Measurements from ENCODE around the gene SYT6. TPM values are rescaled to one million over a fixed set of nuclear protein-coding genes. Genes with fewer than 3 reads are reported as not detected.

SYT6 gene
- total and polyA plus RNA-seq, 2 of the 13 experiments (the other 11 are each of a cell fraction or from before 2014, with no cell fraction given), result not detected

DNA sequence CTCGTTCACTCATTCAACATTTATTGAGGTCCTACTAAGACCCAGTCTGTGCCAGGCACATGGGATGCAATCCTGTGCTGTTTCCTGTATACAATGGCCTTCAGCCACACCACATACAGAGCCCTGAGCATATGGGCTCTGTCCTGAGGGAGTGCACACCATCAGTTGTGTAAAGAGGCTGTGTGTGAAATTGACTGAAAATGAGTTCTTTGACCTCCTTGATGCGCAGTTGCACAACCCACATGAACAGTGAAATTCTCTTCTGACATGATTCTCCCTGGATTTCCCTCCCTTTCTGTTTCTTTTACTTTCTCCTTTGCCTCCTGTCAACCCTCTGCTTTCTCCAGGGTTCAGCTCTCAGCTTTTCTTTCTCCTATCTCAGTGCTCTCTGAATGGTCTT, 6.3 kb upstream of the SYT6 start:
- no TSS peak for BruUV-seq (replicated peaks)
- DNase-seq (ENCODE audit: low spot score) (no peak), FAIRE-seq (no peak), ATAC-seq (no peak)
- H3K4me2 ChIP-seq (ENCODE audit: low read depth, low read length), result no peak overlapping the region
- peaks cover 1 to 15% of the 10 kb centered on the region in 2 experiments; a peak in 3 of 5 replicates for H3K27me3 ChIP-seq (ENCODE audit: control insufficient read depth in 1 of 2, insufficient read depth in 2 of 2, low read length in 2 of 2)
- TF ChIP-seq ZNF614 (CRISPR knock-in tag; IDR thresholded peaks at IDR 0.05; ENCODE audit: borderline replicate concordance) (no peak), ZBTB38 (CRISPR knock-in tag; IDR thresholded peaks at IDR 0.05) (no peak), ZNF616 (CRISPR knock-in tag; IDR thresholded peaks at IDR 0.05; ENCODE audit: low read depth) (no peak), ZKSCAN8 (CRISPR knock-in tag; IDR thresholded peaks at IDR 0.05; ENCODE audit: borderline replicate concordance) (no peak), ZNF20 (CRISPR knock-in tag; IDR thresholded peaks at IDR 0.05) (no peak), CENPX (CRISPR knock-in tag; IDR thresholded peaks at IDR 0.05) (no peak), KDM5B (CRISPR knock-in tag; IDR thresholded peaks at IDR 0.05; ENCODE audit: borderline replicate concordance) (no peak), ZNF337 (CRISPR knock-in tag; IDR thresholded peaks at IDR 0.05; ENCODE audit: borderline replicate concordance, low read depth) (no peak)
- 0 out of 2 replicates have a peak, but pooled peaks cover 4% of the 10 kb centered on the region for H3K4me1 ChIP-seq (ENCODE audit: insufficient read depth, low read length)
- no peak overlapping the region for H3K4me3 ChIP-seq (replicated peaks in 1 of 3; ENCODE audit: insufficient read depth in 1 of 3, low read depth in 2 of 3, low read length in 3 of 3)
- WGBS (ENCODE audit: low lambda C conversion rate), result 0% methylated on average over 2 of the region's 2 CpGs
- no peaks in the 10 kb centered on the region for H3K9me3 ChIP-seq (ENCODE audit: low read length)
- H3K9ac ChIP-seq (ENCODE audit: insufficient read depth, low read depth, low read length), result no peak overlapping the region
- intact Hi-C loops (cut with micrococcal nuclease; ENCODE audit: unreplicated experiment), result no loop called here
- no peaks in the 10 kb centered on the region for H4K20me1 ChIP-seq (ENCODE audit: insufficient read depth, low read length)
- no peaks in the 10 kb centered on the region for H3K36me3 ChIP-seq (replicated peaks in 1 of 2; ENCODE audit: control insufficient read depth in 1 of 2, insufficient read depth in 2 of 2, low read length in 2 of 2)
- ChIA-PET CTCF (ENCODE audit: low intra/inter-chr PET ratio, low total read pairs) (no interaction called here), POLR2A (no interaction called here)
- in situ Hi-C loops (cut with HindIII; ENCODE audit: extremely low pct_ligation_motif_present, low pct_unique_long_range_greater_than_20kb), result no loop called here
- no peaks in the 10 kb centered on the region for H3K79me2 ChIP-seq (ENCODE audit: insufficient read depth, low read length)
- H2AFZ ChIP-seq (ENCODE audit: low read length), result no peak overlapping the region
- no peak overlapping the region for H3K27ac ChIP-seq (ENCODE audit: extremely low read length, insufficient read depth, low read length)

DNA sequence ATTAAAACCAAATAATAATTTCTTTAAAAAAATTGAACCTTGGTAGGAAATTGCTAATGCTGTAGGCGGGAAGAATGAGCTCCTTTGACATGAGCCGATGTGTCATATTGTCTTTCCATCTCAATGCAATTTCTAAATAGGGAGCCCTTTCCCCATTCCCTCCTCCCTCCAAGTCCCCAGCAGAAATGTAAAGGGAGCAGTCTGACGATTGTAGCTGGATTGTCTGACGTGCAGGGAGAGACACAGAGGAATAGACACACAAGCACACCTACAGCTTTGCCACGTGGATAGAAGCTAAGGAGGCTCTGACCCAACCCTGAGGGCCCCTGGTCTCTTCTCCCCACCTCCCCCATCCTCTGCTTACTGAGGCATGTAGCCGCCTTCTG, 3.6 kb upstream of the SYT6 start:
- H3K27me3 ChIP-seq (ENCODE audit: control insufficient read depth in 1 of 2, insufficient read depth in 2 of 2, low read length in 2 of 2), result peaks cover 1 to 38% of the 10 kb centered on the region in 2 experiments; a peak in 3 of 5 replicates
- intact Hi-C loops (cut with micrococcal nuclease; ENCODE audit: unreplicated experiment), result no loop called here
- FAIRE-seq (no peak), DNase-seq (ENCODE audit: low spot score) (no peak), ATAC-seq (no peak)
- no peaks in the 10 kb centered on the region for H3K36me3 ChIP-seq (replicated peaks in 1 of 2; ENCODE audit: control insufficient read depth in 1 of 2, insufficient read depth in 2 of 2, low read length in 2 of 2)
- H4K20me1 ChIP-seq (ENCODE audit: insufficient read depth, low read length), result no peaks in the 10 kb centered on the region
- no peaks in the 10 kb centered on the region for H3K79me2 ChIP-seq (ENCODE audit: insufficient read depth, low read length)
- H3K27ac ChIP-seq (ENCODE audit: extremely low read length, insufficient read depth, low read length), result no peak overlapping the region
- BruUV-seq (replicated peaks), result no TSS peak
- no peak overlapping the region for H3K9ac ChIP-seq (ENCODE audit: insufficient read depth, low read depth, low read length)
- no peak overlapping the region for H3K4me3 ChIP-seq (replicated peaks in 1 of 3; ENCODE audit: insufficient read depth in 1 of 3, low read depth in 2 of 3, low read length in 3 of 3)
- H3K9me3 ChIP-seq (ENCODE audit: low read length), result no peaks in the 10 kb centered on the region
- in situ Hi-C loops (cut with HindIII; ENCODE audit: extremely low pct_ligation_motif_present, low pct_unique_long_range_greater_than_20kb), result no loop called here
- ChIA-PET CTCF (ENCODE audit: low intra/inter-chr PET ratio, low total read pairs) (no interaction called here), POLR2A (no interaction called here)
- H2AFZ ChIP-seq (ENCODE audit: low read length), result no peak overlapping the region
- no peaks in the 10 kb centered on the region for H3K4me1 ChIP-seq (ENCODE audit: insufficient read depth, low read length)
- H3K4me2 ChIP-seq (ENCODE audit: low read depth, low read length), result no peak overlapping the region
- WGBS (ENCODE audit: low lambda C conversion rate), result 13% methylated on average over 6 of the region's 6 CpGs
- TF ChIP-seq, protein P1, sequence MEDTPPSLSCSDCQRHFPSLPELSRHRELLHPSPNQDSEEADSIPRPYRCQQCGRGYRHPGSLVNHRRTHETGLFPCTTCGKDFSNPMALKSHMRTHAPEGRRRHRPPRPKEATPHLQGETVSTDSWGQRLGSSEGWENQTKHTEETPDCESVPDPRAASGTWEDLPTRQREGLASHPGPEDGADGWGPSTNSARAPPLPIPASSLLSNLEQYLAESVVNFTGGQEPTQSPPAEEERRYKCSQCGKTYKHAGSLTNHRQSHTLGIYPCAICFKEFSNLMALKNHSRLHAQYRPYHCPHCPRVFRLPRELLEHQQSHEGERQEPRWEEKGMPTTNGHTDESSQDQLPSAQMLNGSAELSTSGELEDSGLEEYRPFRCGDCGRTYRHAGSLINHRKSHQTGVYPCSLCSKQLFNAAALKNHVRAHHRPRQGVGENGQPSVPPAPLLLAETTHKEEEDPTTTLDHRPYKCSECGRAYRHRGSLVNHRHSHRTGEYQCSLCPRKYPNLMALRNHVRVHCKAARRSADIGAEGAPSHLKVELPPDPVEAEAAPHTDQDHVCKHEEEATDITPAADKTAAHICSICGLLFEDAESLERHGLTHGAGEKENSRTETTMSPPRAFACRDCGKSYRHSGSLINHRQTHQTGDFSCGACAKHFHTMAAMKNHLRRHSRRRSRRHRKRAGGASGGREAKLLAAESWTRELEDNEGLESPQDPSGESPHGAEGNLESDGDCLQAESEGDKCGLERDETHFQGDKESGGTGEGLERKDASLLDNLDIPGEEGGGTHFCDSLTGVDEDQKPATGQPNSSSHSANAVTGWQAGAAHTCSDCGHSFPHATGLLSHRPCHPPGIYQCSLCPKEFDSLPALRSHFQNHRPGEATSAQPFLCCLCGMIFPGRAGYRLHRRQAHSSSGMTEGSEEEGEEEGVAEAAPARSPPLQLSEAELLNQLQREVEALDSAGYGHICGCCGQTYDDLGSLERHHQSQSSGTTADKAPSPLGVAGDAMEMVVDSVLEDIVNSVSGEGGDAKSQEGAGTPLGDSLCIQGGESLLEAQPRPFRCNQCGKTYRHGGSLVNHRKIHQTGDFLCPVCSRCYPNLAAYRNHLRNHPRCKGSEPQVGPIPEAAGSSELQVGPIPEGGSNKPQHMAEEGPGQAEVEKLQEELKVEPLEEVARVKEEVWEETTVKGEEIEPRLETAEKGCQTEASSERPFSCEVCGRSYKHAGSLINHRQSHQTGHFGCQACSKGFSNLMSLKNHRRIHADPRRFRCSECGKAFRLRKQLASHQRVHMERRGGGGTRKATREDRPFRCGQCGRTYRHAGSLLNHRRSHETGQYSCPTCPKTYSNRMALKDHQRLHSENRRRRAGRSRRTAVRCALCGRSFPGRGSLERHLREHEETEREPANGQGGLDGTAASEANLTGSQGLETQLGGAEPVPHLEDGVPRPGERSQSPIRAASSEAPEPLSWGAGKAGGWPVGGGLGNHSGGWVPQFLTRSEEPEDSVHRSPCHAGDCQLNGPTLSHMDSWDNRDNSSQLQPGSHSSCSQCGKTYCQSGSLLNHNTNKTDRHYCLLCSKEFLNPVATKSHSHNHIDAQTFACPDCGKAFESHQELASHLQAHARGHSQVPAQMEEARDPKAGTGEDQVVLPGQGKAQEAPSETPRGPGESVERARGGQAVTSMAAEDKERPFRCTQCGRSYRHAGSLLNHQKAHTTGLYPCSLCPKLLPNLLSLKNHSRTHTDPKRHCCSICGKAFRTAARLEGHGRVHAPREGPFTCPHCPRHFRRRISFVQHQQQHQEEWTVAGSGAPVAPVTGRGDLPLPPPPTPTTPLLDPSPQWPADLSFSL (CRISPR knock-in tag; IDR thresholded peaks at IDR 0.05), result no peak
- TF ChIP-seq PAWR (CRISPR knock-in tag; IDR thresholded peaks at IDR 0.05; ENCODE audit: borderline replicate concordance), result no peak
- TF ChIP-seq NFIB (CRISPR knock-in tag; IDR thresholded peaks at IDR 0.05; ENCODE audit: borderline replicate concordance), result no peak

All from HepG2 (cell line).